Smooth muscle cell of trachea (primary cell): Measurements from ENCODE around the gene JMY. TPM values are rescaled to one million over a fixed set of nuclear protein-coding genes. Genes with fewer than 3 reads are reported as not detected.

Experiments used
- total RNA-seq: library from RNA; depleted of rRNA; stranded (reverse); fragments of >200 nt; gene quantifications from 2 replicates; pipeline ENCODE4 v1.2.1, GENCODE V29; 2014

Gene JMY, protein sequence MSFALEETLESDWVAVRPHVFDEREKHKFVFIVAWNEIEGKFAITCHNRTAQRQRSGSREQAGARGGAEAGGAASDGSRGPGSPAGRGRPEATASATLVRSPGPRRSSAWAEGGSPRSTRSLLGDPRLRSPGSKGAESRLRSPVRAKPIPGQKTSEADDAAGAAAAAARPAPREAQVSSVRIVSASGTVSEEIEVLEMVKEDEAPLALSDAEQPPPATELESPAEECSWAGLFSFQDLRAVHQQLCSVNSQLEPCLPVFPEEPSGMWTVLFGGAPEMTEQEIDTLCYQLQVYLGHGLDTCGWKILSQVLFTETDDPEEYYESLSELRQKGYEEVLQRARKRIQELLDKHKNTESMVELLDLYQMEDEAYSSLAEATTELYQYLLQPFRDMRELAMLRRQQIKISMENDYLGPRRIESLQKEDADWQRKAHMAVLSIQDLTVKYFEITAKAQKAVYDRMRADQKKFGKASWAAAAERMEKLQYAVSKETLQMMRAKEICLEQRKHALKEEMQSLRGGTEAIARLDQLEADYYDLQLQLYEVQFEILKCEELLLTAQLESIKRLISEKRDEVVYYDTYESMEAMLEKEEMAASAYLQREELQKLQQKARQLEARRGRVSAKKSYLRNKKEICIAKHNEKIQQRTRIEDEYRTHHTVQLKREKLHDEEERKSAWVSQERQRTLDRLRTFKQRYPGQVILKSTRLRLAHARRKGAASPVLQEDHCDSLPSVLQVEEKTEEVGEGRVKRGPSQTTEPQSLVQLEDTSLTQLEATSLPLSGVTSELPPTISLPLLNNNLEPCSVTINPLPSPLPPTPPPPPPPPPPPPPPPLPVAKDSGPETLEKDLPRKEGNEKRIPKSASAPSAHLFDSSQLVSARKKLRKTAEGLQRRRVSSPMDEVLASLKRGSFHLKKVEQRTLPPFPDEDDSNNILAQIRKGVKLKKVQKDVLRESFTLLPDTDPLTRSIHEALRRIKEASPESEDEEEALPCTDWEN
- 13.1 and 14.9 TPM in 2 replicates for total RNA-seq

GRCh38 chr5:79235634-79236361 is at the start of gene JMY:
Gene JMY (plus strand): TSS chr5:79236131. CDS start chr5:79236651, 520 bp downstream.

Other genes with a start within 250 kb of the JMY start
- 2.5 and 5.1 TPM in 2 replicates for gene DMGDH, start 166.5 kb upstream of the JMY start, total RNA-seq
- gene BHMT2, start 166.4 kb upstream of the JMY start, total RNA-seq, result 6.4 and 11.1 TPM in 2 replicates
- 0.15 TPM in 1 of 2 replicates, not detected in the other for gene BHMT, start 124.3 kb upstream of the JMY start, total RNA-seq